ENCODE measurements around the gene ZSCAN29.
"Not testable (repeated sequence)": the region's sequence is repeated elsewhere in the genome, so short reads cannot be mapped to it uniquely, and the experiment has no call there.

ZSCAN29 gene
- 23.6 to 41.5 (median 37.6) reads per million in 4 donors for total RNA-seq

DNA sequence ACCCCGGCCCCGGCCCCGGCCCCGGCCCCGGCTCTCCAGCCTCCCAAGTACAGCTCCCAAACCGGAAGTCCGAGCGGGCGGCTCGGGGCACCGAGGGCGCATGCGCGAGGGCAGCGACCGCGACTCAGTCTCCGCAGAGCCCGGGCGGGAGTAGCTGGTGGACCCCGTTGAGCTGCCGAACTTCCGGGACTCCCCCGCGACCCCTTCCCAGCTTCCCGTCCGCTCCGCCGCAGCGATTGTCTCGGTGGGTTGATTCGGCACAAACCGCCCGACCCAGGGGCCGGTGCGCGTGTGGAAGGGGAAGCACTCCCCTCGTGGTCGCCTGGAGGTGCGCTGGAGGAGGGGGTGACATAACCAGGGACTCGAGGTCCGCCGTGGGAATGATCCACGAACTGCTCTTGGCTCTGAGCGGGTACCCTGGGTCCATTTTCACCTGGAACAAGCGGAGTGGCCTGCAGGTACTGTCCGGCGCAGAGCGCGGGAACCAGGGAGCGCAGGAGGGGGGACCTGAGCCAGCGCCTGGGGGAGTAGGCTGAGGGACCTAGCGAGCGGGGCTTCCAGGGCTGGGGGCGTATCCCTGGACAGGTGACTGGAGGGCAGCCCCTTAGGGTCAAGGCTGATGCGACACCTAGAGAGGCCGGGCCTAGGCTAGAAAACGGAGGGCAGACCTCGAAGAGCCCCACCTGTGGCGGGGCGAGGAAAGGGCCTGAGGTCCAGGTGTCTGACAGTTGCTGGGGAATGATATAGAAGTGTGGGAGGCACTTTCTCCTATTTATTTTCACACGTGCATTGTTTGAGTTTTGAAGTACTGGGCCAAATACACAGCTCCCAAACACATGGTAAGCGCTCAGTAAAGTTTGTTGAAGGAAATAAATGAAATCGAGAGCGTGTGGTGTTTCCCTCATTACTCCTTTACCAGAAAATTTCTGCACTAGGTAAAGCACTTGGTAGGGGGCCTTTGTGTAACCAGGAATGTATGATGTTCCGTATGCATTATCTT is at the start of gene ZSCAN29, which contains the start of gene TUBGCP4:
Gene ZSCAN29 (minus strand): TSS at position 69 of the 1,000 bp plus-strand sequence. CDS start 1,130 bp downstream, outside the sequence.
Gene TUBGCP4 (plus strand): TSS at position 127 of the 1,000 bp plus-strand sequence. CDS start 254 bp downstream, at position 381.
- DNase-seq, result peak; percentile 56 to 85 (median 61)

DNA sequence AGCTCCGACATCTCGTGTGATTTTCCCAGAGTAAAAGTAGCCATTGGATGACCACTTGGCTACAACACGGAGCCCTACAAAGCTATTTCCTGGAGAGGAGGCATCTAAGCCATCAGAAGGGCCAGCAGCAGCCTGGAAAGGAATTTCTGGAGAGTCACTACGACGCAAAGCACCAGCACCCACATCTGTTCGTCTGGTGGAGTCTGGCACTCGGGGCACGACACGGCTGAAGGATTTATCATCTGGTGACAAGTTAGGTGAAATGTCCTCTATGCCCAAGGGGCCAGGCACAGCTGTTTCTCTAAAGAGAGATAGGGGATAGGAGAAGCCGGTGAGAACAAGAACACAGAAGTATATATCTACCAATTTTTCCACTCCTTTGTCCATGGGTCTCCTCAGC is 49.6 kb upstream of the ZSCAN29 start:
- no peak for DNase-seq

DNA sequence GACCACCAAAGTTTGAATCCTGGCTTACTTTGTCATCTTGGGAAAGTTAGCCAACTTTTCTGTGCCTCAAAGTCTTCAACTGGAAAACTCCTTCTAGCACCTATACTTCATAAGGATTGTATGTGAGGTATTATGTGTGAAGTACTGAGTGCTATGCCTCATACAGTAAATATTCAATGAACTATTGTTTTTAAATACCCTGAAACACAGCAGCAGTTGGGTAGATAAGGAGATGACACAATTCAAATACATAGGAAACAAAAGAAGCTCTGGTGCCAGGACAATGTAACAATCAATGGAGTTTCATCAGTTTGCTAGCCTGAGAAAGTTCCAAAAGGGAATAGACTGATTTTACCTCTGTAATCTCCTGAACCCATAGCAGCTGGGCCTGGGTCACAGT is 43.4 kb upstream of the ZSCAN29 start:
- no peak for DNase-seq

DNA sequence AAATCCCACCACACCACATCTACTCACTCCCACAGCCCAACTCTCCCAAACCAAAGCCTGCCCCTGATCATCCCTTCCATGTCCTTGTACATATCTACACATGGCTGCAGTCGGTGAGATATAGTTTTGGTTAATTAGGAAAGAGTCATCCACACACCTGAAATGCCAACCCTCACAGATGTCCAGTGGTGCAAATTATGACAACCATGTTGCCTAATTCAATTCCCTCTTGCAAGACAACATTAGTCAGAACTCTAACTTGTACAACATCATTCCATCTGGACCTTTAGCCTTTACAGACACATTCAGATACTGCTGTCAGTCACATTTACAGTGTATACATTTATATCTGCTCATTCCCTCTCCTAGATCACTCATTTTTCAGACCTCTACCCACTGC is 41.3 kb upstream of the ZSCAN29 start:
- DNase-seq, result no peak

DNA sequence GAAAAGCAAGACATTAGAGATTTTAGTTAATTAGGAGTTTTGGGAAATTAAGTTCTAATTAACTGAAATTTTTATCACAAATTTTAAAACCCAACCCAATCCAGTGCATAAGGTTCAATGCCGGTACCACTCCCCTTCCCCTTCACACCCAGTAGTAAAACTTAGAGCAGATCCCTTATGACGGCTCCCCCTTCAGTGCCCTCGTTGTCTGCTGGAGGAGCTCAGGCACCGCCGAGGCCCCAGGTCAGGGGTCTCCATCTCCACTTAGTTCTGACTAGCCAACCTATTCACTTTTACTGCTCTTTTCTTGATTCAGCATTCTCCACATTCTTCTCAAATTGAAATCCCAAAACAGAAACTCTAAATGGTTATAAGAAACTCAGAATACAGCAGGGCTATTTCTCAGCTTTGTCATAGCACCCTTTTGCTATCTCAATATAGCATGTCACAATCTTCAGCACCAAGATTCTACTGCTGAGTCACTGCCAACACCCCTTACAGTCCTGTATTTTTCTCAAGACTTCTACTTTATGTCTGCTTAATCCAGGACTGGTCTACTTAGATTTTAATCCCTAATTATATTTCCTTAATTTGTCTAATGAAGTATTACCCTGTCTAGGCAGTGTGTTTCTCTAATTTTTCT is 39.9 kb upstream of the ZSCAN29 start:
- no peak for DNase-seq

DNA sequence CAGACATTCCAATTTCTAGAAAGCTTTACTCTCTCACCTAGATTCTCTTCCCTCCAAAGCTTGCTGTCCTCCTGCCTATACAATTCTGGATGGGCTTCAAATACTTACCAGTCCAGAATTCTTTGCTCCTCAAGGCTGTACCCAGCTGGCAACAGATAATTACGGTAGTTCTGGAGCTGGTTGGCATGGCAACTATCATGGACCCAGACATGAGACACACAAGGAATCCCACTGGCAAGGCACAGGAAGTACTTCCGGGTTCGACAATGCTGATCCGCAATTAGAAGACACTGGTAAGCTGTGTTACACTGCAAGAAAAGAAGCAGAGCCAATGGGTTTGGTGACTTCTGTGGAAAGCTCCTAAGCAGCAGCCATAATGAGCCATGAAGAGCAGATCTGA is 37.9 kb upstream of the ZSCAN29 start:
- DNase-seq, result no peak

DNA sequence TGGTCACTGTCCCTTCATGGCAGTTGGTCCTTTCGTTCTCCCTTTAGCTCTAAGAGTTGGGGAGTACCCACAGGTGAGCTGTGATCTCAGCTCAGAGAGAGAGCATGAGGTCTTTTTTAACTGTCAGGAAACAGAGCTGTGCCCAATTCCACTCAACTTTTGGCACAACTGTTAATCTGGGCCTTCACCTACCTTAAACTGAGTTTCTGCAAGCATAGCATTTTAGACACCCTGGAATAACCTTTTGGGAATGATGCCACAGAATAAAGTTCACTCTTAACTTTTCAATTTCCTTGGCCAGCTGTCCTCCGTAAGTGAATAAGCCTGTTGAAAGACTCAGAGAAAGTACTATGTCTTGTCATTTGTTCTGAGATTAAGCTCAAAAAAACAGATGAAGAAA is 36.0 kb upstream of the ZSCAN29 start:
- DNase-seq, result no peak

DNA sequence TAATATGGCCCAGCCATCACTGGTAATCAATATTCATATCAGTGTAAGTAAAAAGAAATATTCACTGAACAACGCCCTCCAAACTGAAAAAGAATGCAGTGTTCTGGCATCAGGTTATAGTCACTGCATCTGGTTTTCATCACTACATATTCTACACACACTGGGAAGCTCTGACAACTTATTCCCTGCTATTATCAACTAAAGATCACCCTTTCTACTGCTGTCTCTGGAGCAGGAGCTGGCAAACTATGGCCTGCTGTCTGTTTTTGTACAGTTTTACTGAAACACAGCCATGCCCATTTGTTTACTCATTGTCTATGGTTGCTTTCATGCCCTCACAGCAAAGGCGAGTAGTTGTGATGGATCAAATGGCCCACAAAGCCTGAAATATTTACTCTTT is 35.3 kb upstream of the ZSCAN29 start:
- no peak for DNase-seq

DNA sequence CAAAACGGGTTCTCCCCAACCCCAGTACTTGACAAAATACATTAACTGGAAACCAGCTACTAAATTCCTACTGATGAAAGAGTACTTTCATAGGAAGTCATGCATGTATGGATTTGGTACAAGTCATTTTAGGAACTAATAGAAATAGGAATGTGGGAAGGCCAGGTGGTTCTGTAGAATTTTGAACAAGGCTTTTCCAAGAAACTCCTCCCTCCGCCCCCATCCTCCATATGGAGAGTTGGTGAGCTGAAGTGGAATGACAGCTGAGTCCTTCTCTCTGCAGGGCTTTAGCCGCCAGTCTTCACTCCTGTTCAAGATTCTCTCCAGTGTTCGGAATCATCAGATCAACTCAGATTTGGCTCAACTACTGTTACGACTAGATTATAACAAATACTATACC is 33.3 kb upstream of the ZSCAN29 start:
- no peak for DNase-seq

DNA sequence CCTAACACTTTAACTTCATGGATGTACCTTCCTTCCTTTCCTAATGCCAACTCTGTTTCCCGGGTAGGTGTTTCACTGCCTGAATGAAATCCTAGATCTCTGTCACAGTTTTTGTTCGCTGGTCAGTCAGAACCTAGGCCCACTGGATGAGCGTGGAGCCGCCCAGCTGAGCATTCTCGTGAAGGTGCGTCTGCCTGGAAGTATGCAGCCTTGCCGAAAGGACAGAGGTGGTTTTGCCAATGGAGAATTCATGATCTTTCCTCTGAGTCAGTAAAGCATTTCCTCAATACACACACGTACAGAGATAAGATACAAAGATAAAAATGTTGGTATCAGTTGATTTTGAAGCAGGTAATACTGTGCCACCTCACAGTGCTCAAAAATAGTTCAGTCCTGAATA is 32.8 kb upstream of the ZSCAN29 start:
- no peak for DNase-seq

DNA sequence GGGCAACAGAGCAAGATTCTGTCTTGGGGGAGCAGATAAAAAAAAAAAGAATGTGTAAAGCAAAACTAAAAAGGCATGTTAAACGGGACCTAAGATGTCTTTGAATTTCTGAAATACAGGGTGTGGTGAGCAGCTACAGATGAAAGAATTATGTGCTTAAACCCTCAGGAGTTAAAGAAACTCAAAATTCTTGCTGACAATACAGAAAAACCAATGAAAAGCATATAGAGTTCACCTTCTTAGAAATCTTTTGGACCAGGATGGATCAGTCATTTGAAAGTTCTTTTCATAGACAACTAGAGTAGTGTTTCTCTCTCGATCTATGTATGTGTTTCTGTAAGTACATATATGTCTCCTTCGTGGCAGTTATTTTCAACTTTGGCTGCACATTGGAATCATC is 31.4 kb upstream of the ZSCAN29 start:
- DNase-seq, result no peak

DNA sequence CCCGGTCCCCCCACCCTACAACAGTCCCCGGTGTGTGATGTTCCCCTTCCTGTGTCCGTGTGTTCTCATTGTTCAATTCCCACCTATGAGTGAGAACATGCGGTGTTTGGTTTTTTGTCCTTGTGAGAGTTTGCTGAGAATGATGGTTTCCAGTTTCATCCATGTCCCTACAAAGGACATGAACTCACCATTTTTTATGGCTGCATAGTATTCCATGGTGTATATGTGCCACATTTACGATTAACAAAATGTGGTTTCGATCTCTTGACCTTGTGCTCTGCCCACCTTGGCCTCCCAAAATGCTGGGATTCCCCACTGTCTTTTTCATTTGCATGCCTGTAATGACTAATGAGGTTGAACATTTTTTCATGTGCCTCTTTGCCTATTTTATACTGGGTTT is 22.7 kb upstream of the ZSCAN29 start:
- not testable (repeated sequence) for DNase-seq

DNA sequence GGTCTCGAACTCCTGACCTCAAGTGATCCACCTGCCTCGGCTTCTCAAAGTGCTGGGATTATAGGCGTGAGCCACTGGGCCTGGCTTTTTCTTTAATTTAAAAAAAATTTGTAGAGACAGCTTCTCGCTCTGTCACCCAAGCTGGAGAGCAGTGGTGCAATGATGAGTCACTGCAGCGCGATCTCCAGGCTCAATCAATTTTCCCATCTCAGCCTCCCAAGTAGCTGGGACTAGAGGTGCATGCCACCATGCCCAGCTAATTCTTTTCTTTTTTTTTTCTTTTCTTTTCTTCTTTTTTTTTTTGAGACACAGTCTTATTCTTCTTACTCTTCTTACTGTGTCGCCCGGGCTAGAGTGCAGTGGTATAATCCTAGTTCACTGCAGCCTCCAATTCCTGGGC is 19.9 kb upstream of the ZSCAN29 start:
- DNase-seq, result no peak

DNA sequence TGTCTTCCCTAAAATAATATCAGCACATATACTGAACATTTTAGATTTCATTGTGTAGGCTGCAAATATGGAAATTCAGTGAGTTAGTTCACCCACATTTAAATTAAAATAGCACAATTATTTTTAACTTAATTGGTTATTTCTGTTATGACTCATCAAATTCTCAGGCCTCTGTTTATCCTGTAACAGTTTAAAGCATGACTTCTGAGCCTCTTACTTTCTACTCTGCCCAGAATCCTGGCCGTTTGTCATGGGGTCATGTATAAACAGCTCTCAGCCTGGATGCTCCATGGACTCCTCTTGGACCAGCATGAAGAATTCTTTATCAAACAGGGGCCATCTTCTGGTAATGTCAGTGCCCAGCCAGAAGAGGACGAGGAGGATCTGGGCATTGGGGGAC is 12.2 kb upstream of the ZSCAN29 start:
- DNase-seq, result no peak

DNA sequence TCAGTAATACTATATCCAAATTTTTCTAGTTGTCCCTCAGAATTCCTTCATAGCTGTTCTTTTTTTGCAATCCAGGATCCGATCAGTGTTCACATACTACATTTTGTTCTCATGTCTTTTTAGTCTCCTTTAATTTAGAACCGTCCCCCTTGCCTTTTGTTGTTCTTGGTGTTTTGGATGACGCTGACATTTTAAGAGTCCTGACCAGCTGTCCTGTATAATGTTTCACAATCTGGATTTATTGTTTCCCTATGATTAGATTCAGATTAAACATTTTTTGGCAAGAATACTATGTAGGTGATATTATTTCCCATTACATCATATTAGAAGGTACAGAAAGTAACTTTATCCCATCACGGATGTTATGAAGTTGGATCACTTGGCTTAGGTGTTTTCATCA is 11.5 kb upstream of the ZSCAN29 start:
- DNase-seq, result no peak

DNA sequence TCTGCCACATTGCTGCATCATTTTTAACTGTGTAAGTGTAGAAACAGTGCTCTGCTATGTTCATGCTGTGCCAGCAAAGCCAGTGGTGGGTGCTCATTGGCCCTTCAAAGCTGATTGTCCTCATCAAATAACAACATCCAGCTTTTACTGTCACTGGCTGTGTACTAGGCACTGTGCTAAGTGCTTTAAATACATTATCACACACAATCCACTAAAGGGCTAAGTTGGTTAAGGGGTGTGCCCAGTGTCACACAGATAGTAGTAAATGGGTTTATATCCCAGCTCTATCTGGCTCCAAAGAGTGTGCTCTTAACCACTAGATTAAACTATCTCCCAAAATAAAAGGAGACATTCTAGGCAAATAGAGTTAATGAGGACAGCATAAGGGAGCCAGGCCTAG is 7.8 kb upstream of the ZSCAN29 start:
- DNase-seq, result no peak

DNA sequence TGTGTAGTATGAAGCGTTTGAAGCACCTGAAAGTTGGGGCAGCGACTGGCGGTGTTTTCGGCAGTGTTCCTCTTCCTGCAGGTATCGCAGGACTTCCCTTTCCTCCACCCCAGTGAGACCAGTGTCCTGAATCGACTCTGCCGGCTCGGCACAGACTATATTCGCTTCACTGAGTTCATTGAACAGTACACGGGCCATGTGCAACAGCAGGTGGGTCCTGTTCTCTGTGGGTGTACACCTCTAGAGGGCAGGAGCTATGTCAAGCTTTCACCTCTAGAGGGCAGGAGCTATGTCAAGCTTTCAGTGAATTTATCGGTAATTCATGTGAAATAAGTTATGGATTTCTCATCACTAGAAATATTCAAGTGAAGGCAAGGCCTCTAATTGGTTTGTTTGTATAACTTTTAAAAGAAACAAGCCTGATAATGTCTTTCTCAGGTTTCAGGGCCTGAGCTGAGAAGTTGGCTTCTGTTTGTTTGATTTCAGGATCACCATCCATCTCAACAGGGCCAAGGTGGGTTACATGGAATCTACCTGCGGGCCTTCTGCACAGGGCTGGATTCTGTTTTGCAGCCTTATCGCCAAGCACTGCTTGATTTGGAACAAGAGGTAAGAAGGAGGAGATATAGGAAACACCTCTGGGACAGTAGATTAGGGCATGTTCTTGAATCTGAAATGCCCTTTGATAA is 5.3 kb upstream of the ZSCAN29 start:
- peak in 3 of 5 donors; percentile 5 to 34 (median 23) for DNase-seq

DNA sequence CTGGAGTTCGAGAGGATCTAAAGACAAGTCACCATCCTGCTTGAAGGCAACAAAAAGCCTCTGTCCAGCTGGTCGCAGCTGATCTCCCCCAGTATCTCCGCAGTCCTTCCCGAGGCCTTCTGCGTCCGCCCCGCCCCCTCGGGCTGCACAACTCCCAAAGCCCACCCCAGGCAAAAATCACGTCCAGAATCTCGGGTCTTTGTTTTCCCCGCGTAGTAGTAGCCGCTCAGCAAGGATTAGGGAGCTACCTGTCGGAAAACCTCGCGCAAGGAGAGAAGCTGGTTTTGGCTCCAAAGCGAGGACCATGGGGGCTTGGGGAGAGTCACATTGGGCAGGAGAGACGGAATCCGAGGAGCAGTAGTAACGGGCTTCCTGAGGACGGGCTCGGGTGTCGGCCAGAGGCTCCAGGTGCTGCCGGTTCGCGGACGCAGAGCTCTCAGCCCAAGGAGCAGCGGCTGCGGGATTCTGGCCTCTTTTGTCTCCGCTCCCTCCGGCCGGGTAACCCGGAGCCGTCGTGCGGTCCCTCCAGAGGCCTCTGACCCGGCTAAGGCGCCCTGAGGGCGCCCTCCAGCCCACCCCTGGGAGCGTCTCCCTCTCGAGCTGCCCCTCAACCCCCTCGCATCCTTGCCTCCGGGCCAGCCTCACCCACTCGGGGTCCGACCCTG is 401 bp downstream of the ZSCAN29 start:
- no peak for DNase-seq

DNA sequence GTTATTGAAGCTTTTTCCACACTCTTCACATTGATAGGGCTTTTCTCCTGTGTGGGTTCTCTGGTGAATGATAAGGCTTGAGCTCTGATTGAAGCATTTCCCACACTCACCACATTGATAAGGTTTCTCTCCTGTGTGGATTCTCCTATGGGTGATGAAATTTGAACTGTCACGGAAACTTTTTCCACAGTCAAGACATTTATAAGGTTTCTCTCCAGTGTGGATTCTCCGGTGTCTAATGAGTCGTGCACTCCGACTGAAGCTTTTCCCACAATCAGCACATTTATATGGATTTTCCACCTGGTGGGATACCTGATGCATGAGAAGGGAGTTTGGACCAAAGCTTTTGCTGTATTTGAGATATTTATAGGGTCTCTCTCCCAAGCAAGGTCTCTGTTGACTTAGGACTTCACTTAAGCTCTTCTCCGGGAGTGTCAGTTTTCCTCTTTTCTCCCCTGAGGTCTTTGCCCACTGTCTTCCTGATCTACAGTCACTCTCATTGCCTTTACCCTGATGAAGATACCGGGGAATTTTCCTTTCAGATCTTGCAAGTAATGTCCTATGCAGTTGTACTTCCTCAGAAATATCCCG is 9.4 kb downstream of the ZSCAN29 start:
- DNase-seq, result no peak

DNA sequence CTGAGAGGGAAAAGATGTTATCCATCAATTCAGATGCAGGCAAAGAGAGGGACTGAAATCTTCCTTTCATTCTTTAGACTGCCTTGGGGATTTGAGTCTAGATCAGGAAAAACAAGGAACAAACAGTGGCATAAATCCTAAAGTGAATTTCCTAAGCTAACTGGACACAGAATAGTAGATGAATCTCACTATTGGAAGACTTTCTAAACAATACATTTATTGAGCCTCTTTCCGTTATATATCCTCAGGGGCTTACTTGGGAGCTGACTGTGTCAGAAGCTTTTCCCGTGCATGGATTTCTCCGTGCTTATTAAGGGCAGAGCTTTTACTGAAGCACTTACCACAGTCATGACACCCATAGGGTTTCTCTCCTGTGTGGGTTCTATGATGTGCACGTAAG is 10.0 kb downstream of the ZSCAN29 start:
- no peak for DNase-seq

DNA sequence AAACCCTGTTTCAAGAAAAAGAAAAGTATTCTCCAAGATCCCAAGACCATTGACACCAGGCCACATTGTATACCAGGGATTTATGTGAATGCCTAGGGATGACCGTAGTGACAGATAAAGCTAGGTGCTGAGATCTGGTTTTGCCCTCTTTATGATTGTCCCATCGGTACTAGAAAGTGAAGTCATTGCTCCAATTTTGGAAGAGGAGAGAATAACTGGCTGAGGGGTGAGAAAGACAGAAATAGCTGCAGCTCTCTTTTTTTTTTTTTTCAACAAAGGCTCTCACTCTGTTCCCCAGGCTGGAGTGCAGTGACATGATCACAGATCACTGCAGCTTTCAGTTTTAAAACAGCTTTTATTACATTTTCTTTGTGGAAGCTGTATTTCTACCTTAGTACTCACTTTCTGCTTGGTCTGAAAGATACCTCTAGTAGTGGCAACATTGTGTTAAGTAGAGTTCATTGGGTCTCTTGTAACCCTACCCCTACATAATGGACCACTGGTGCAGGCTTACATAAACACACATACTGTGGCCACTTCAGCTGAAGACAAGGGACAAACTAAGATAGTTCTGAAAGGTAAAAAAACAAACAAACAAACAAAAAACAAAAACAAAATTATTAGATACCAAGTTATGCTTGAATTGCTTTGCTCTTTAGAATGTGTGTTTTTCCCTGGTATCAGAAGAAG is 18.0 kb downstream of the ZSCAN29 start:
- no peak for DNase-seq

DNA sequence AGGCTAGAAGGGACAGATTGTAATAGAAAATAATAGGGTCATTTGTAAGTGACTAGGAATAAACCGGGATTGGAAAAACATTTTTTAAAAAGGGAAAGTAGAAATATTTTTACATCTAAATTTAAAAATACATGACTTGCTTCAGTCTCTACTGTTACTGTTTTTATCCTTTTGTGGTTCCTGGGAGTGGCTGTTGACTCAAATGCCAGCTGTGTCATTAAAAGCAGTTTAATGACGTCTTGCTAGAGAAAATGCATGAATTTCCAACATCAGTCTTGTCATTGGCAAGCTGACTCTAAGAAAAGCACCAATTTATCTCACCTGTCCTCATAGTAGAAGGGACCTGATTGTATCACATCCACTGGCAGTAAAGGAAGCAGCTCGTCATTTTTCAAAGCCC is 23.7 kb downstream of the ZSCAN29 start:
- DNase-seq, result no peak
